NCI-H69 (cell line): ENCODE data around the gene TMEM53.
A peak's percentile ranks its signal among the peaks of the same experiment; 100 is the strongest.

Experiments
- DNase-seq: peaks from one replicate; lab custom pipeline; 2025; lab: John Stamatoyannopoulos, UW

The TMEM53 gene

GRCh38 chr1:44628962-44629756, 45.1 kb downstream of the TMEM53 start:
- DNase-seq = no peak

DNA sequence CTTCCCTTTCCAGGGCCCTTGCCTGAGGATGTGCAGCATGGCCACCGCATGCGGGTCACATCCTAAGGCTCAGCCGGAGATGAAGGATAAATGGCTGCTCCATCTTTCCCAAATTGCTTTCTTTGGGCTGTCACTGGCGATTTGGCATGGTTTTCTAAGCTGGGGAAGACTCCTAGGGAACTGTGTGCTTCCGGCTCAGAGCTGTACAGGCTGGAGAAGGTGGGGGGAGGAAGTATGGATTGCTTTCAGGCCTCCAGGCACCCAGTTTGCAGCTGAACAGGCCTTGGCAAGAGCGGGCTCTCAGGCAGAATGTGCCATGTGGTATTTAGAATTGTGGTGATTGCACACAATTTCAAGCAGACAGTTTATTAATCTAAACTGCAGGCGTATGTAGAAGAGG, 48.9 kb downstream of the TMEM53 start:
- no peak for DNase-seq

DNA sequence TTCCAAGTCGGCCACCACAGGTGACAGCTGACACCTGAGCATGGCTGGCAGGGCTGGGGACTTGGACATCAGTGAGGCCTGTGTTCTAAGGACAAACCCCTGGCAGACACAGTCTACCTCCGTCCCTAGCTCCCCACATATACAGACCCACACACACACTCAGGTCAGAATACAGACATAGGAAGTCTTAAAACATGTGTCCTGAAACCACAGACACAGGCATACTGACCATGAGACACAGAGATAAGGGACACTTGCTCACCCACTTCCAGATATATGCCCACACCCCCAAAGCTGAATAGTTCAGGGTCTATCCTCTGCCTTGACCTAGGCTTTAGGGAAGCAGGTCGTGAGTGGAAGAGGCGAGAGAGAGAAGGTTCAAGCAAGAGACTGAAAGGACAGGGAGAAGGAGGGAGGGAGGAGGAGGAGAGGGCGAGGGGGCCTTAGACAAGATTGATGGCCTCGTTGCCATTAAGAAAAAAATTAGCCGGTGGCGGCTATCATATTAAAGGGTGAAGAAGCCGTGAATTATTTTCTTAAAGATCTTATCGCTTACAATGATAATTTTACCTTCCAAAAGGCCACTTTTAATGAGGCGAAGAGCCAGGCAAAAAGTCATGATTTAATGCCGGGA, 49.9 kb downstream of the TMEM53 start:
- no peak for DNase-seq

- no peak for DNase-seq
Observed at GRCh38 chr1:44621841-44622286, 52.4 kb downstream of the TMEM53 start.

DNA sequence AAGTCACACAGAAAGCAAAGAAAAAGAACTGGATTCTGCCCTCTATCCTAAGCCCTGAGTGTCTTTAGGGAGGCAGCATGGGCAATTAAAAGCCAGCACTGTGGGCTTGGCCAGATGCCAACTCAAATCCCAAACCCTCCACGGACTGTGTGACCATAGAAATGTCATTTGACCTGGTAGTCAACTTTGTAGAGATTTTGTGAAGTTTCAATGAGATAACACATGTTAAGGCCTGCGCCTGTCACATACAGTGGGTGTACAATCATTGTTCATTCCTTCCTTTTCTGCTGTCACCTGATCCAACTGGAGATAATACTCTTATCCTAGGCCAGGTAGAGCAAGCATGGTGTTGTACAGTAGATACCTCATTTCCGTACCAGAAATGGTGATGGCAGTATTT, 54.2 kb downstream of the TMEM53 start:
- peak; percentile 32 for DNase-seq

GRCh38 chr1:44619261-44619900, 54.9 kb downstream of the TMEM53 start:
- DNase-seq = peak; percentile 79

DNA sequence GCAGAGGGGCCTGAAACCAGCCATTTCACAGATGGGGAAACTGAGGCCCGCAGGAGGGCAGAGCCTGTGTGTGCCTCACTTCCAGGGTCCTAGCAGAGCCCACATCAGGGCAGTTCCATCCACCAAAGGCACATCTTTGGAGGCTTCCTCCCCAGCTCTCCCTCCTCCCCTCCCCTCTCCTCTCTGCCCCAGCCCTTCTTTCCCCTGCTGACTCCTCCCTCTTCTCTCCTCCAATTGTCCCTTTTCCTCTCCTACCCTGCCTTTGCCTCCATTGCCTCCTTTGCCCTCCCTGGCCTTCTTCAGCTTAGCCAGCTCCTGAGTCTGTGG, 56.6 kb downstream of the TMEM53 start:
- no peak for DNase-seq

- DNase-seq = peak; percentile 31
Observed at GRCh38 chr1:44616991-44617702, 57.1 kb downstream of the TMEM53 start.

- peak; percentile 29 for DNase-seq
Observed at GRCh38 chr1:44616284-44616990, 57.8 kb downstream of the TMEM53 start.

GRCh38 chr1:44613941-44614340, 60.3 kb downstream of the TMEM53 start:
- peak; percentile 69 for DNase-seq

- DNase-seq = no peak
Observed at GRCh38 chr1:44611866-44612265, 62.4 kb downstream of the TMEM53 start.

GRCh38 chr1:44611419-44611818, 62.9 kb downstream of the TMEM53 start:
- DNase-seq = no peak

- peak; percentile 19 for DNase-seq
Observed at GRCh38 chr1:44610527-44611148, 63.6 kb downstream of the TMEM53 start.

GRCh38 chr1:44609768-44610526, 64.3 kb downstream of the TMEM53 start:
- DNase-seq = no peak

DNA sequence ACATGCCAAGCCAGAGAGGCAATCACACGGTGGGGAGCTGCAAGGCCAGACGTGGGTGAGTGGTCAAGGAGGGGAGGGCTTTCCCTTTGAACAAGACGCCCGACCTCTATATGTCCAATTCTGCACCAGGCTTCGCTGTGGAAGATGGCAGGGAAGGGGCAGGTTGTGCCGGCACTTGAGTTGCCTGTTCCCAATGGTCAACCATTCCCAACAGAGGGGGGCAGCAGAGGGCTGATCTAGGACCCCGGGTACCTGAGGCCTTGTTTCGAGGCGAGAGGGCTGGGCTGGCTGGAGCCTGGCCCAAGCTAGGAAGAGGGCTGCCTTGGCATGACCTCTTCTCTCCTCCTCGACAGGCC, 64.9 kb downstream of the TMEM53 start:
- peak; percentile 63 for DNase-seq

DNA sequence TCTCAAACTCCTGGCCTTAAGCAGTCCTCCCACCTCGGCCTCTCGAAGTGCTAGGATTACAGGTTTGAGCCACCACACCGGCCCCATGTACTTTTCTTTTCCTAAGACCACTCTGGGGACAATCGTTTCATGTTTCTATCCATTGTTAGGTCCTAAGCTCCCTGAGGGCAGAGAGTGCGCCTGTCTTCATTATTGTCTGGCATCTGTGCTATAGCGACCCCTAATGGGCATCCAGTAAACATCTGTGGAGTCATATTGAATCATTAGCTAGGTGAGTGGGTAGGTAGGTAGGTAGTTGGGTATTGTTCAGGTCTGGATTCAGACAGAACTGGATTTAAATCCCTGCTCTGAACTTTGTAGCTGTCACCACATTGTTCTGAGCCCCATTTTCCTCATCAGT, 66.1 kb downstream of the TMEM53 start:
- peak; percentile 31 for DNase-seq

DNA sequence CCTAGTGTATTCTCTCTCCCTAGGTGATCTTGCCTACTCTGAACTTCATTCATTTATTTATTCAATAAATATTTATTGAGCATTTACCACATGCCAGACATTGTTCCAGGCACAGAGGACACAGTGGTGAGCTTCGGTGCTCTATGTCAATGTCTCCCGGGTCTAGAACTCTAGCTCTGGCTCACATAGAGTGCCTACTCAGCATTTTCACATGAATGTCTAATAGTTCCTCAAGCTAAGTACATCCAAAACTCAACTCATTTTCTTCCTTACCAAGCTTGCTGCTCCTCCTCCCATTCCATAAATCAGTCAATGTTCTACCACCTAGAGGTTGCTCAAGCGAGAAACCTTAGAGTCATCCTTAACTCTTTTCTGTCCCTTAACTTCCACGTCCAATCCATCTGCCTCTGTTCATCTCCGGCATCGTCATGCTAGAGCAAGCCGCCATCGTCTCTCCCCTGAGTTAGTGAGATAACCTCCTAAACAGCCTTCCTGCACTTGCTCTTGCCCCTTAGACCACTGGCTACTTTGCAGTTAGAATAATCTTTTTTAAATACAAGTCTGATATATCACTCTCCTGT, 67.5 kb downstream of the TMEM53 start:
- no peak for DNase-seq

DNA sequence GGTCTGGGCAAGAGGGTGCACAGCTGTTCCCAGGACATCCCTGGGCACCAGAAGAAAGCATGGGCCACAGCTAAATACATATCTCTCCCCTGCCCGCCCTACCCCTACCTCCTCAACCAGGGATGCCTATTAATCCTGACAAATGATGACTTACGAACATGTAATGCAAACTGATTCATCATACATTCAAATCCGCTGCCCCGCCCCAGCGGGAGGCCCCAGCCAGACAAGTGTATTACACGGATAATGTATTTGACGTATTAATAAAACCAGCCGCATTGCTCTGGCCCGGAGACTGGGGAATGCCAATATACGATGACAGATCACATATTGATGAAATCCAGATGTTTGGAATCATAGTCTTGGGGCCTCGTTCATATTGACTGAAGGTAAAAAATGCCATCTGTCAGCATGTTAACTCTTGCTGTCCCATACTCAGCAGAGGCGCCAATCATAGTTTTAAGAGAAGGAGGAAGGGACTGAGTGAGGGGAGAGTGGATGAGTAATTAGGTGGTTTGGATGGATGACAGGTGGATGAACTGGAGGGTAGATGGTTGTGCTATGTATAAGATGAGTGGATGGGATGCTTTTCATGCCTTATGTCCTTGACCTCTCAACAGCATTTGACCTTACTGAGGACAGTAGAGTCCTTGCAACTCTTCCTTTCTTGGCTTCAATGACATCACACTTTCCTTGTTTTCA, 68.2 kb downstream of the TMEM53 start:
- DNase-seq = no peak

GRCh38 chr1:44604157-44604955, 69.9 kb downstream of the TMEM53 start:
- DNase-seq = peak; percentile 64
